Inflammatory macrophage (primary cell): Measurements from ENCODE around the gene TYROBP.
"Not testable (repeated sequence)": the region's sequence is repeated elsewhere in the genome, so short reads cannot be mapped to it uniquely, and the experiment has no call there.

Experiments
- DNase-seq, 2 donors: peaks; one replicate each; pipeline ENCODE4 v3.0.0-alpha.2; 2020 to 2022
- total RNA-seq, 18 experiments: gene quantifications; one replicate each; lab custom pipeline; 2026; ENCODE audit warnings: mixed read lengths in 6 of 18, inconsistent platforms in 2 of 18; lab: John Stamatoyannopoulos, UW

The TYROBP gene
- 154 to 609 (median 263) reads per million in 18 experiments for total RNA-seq

GRCh38 chr19:35908010-35908441, at the start of gene TYROBP:
TSS of gene TYROBP (minus strand) at chr19:35908295. CDS start at chr19:35908228, 67 bp downstream.
- DNase-seq, result peak; percentile 73 to 75

DNA sequence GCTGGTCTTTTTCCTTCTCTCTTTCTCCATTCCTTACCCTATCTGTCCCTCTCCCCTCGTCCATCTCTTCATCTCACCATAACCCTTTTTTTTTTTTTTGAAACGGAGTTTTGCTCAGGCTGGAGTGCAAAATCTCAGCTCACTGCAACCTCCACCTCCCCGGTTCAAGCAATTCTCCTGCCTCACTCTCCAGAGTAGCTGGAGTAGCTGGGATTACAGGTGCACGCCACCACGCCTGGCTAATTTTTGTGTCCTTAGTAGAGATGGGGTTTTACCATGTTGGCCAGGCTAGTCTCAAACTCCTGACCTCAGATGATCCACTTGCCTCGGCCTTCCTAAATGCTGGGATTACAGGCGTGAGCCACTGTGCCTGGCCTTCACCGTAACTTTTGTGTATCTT, 49.3 kb upstream of the TYROBP start:
- DNase-seq, result not testable (repeated sequence)

DNA sequence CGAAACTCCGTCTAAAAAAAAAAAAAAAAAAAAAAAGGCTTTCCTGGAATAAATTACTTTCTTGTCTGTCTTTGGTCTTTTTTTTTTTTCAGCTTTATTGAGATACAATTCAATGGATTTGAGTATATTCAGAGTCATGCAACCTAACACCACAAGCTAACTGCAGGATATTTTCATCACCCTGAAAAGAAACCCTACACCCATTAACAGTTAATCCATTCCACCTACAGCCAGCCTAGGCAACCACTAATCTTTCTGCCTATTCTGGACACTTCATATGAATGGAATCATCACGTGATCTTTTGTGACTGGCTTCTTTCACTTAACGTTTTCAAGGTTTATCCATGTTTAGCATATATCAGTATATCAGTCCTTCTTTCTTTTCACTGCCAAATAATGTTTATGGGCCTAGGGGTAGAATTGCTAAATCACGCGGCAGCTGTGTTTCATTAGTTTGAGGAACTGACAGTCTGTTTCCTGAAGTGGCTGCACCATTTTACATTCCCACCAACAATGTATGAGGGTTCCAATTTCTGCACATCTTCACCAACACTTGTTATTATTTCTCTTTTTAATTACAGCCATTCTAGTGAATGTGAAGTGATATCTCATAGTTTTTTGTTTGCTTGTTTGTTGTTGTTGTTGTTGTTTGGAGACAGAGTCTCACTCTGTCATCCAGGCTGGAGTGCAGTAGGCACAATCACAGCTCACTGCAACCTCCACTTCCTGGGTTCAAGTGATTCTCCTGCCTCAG, 48.0 kb upstream of the TYROBP start:
- peak; percentile 23 to 43 for DNase-seq

DNA sequence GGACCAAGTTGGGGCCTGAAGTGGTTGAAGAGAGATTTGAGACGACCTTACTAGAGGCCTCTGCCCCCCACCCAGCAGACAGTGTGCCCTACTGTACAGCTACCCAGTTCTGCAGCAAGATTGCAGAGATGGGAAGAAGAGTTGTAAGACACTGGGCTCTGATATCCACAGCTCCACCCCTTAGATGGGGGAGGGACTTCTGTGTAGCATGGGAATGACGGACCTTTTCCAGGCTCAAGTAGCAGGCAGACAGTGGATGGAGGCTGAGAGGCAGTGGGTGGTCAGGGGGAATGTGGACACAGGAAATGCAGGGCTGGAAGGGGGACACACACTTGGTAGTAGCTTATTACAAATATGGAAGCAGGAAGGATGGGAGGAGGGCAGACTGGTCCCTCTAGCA, 41.0 kb upstream of the TYROBP start:
- DNase-seq, result no peak

- no peak for DNase-seq
Measured at GRCh38 chr19:35946203-35946602, 38.1 kb upstream of the TYROBP start.

DNA sequence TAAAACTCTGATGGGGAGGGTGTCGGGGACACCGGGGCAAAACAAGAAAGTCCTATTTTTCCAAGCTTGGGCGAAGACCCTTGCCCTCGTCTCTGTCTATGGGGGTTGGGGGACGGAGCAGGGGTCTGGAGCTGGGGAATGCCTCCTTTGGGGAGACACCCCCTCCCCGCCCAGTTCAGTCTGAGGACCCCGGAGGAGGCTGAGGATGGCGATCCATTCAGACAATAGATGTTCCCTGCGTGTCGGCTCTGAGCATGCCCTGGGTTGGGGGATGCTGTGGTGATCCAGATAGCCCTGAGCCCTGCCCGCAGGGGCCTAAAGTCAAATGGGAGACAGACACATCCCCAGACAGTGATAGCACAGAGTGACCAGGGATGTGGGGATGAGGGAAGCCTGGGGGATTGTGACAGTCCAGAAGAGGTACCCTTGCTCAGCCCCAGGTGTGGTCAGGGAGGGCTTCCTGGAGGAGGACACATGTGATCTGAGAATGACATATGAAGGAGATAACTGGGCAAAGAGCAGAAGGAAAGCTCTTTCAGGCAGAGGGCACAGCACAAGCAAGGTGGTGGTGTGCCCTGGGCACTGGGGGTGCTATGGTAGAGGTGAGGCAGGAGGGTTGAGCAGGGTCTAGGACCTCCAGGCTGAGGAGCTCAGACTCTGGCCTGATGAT, 37.2 kb upstream of the TYROBP start:
- DNase-seq, result no peak

GRCh38 chr19:35944556-35944955, 36.5 kb upstream of the TYROBP start:
- DNase-seq, result no peak

DNA sequence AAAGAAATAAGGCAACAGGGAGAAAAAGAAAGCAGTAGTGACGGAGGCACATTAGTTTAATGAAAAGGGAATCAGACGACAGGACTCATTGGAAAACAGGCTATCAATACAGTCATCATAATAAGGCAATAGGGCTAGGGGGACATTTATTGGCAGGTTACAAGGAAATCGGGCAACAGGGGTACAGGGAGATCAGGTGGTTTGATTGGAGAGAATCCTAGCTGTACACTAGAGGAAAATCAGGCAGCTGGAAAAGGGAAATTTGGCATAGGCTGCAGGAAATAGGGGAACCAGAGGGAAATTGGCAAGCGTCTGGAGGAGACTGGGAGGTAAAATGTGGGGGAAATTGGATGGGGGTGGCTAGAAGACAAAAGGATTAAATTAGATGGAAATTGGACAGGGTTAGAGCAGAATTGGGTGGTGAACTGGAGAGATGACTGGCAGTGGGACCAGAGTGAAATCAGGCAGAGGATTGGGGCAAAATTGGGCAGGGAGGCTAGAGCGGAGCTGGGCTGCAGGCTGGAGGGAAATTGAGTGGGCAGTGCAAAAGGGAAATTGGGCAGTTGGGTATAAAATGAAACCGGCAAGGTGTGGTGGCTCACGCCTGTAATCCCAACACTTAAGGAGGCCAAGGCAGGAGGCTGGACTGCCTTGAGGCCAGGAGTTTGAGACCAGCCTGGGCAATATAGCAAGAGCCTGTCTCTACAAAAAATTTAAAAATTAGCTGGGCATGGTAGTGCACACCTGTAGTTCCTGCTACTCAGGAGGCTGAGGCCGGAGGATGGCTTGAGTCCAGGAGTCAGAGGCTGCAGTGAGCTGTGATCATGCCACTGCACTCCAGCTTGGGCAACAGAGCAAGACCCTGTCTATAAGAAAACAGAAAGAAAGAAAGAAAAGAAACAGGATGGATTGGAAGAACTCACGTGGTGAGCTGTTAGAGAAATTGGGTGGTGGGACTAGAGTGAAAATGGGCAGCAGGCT, 35.5 kb upstream of the TYROBP start:
- DNase-seq, result no peak

GRCh38 chr19:35942235-35942634, 34.1 kb upstream of the TYROBP start:
- DNase-seq, result no peak

DNA sequence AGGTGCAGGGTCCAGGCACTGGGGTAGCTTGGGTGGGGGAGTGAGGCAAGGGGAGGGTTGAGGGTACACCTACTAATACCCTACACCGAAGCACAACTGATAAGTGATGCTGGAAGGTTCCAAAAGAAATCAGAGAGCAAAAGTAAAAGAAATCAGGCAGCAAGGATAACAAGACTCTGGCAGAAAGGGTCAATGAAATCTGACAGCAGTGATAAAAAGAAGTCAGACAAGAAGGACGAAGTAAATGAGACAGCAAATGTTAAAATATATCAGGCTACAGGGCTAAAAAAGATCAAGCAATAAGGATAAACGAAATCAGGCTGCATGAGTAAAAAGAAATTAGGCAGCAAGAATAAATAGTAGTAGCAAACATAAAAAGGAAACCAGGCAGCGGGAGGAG, 32.7 kb upstream of the TYROBP start:
- DNase-seq, result no peak

DNA sequence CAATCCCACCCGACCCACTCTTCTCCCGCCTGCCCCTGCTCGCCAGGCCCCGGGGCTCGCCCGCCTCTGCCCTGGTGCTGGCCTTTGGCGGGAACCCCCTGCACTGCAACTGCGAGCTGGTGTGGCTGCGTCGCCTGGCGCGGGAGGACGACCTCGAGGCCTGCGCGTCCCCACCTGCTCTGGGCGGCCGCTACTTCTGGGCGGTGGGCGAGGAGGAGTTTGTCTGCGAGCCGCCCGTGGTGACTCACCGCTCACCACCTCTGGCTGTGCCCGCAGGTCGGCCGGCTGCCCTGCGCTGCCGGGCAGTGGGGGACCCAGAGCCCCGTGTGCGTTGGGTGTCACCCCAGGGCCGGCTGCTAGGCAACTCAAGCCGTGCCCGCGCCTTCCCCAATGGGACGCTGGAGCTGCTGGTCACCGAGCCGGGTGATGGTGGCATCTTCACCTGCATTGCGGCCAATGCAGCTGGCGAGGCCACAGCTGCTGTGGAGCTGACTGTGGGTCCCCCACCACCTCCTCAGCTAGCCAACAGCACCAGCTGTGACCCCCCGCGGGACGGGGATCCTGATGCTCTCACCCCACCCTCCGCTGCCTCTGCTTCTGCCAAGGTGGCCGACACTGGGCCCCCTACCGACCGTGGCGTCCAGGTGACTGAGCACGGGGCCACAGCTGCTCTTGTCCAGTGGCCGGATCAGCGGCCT, 32.1 kb upstream of the TYROBP start:
- no peak for DNase-seq

- no peak for DNase-seq
Measured at GRCh38 chr19:35939307-35940077, 31.4 kb upstream of the TYROBP start.

- no peak for DNase-seq
Measured at GRCh38 chr19:35938282-35939224, 30.5 kb upstream of the TYROBP start.

DNA sequence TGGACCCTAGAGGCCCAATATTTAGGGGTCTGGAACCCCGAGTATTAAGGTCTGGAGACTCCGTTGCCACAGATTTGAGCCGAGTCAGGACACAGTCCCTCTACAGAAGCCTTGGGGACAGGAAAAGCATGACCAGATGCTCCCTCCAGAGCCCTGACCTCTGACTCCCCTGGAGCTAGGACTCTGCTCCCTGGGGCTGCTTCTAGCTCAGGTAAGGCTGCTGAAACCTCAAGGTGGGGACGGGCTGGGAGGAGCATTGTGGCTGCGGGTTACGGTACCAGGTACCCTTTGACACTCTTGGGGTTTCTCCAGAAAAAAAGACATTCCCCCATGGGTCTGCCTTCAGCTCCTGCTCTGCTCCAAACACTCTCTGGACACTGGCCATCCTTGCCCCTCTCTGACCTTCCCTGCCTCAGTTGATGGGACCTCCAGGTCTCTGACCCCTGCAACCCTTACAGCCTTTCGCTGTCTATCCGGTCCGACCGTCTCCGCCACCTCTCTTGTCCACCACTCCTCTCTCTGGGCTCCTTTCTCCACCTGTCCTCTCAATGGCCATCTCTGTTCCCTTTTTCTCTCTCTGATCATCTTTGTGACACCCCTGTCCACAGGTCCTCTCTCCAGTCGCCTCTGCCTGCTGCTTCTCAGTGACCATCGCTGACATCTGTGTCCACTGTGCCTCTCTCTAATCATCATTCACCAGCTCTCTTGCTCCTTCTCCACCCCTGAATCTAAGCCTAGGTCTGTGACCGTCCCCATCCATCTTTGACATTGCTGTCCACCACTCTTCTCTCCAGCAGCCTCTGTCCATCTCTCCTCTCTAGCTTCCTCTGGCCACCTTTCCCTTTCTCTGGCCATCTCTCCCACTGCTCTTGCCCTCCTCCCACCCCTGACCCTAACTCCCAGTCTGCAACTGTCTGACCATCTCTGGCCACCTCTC, 29.5 kb upstream of the TYROBP start:
- no peak for DNase-seq

DNA sequence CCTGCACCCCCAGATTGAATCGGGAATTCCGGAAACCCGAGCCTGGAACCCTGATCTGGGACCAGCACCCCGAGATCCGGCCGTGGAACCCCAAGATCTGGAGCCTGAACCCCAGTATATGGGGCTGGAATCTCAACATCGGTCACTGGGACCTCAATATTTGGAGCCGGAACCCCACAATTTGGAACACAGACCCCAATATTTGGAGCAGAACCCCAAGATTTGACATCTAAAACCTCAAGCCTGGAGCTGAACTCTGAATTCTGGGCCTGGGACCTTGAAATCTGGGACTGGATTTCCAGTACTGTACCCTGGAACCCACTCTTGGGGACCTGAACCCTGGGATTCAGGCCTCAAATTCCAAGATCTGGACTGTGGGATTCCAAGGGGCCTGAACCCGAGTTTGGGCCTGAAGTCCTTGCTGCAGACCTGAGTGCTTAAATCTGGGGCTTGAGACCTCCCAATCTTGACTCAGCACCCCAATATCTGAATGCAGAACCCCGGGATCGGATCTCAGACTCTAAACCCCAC, 28.7 kb upstream of the TYROBP start:
- DNase-seq, result no peak

- DNase-seq, result peak in 1 of 2 donors; percentile 22
Measured at GRCh38 chr19:35935911-35936737, 28.0 kb upstream of the TYROBP start, which contains the start of gene LRFN3. TSS of gene LRFN3 (plus strand) at chr19:35936374. CDS start at chr19:35939426, 3,052 bp downstream.

DNA sequence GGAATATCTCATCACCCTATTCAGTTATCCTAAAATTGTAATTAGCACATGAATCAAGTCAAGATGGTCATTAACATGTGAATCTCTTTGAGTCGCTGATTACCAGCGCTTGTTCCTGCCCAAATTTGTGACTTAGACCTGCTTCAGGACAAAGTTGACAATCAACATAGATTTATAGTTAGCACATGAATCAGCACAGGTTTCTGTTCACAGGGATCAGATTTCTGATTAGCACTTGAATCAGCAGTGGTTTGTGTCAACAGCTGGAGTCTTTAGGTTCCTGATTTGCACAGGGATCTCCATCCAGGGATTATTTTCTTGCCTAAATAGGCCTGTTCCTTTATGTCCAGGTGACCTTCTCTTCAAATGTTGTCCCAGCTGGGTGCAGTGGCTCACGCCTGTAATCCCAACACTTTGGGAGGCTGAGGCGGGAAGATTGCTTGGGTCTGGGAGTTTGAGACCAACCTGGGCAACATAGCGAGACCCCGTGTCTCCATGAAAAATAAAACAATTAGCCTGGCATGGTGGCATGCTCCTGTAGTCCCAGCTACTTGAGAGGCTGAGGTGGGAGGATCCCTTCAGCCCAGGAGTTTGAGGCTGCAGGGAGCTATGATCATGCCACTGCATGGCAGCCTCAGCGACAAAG, 24.3 kb upstream of the TYROBP start:
- no peak for DNase-seq
